ENCODE measurements around the gene MAMLD1.
"Not testable (repeated sequence)": the region's sequence is repeated elsewhere in the genome, so short reads cannot be mapped to it uniquely, and the experiment has no call there.

The MAMLD1 gene

GRCh38 chrX:150339736-150340135, 23.4 kb upstream of the MAMLD1 start:
- Histone ChIP-seq H3K27me3 (ENCODE audit: insufficient read depth, low read depth, severe bottlenecking) (peaks cover 73% of the 10 kb centered on the region), H3K27ac (no peak overlapping the region), H3K9me3 (ENCODE audit: severe bottlenecking) (peaks cover 11% of the 10 kb centered on the region), H3K36me3 (no peaks in the 10 kb centered on the region), H3K4me3 (ENCODE audit: low read depth, low read length) (no peak overlapping the region)
- TF ChIP-seq CTCF (IDR thresholded peaks at IDR 0.05; ENCODE audit: low read depth, low read length) = no peak
- no peak for DNase-seq

DNA sequence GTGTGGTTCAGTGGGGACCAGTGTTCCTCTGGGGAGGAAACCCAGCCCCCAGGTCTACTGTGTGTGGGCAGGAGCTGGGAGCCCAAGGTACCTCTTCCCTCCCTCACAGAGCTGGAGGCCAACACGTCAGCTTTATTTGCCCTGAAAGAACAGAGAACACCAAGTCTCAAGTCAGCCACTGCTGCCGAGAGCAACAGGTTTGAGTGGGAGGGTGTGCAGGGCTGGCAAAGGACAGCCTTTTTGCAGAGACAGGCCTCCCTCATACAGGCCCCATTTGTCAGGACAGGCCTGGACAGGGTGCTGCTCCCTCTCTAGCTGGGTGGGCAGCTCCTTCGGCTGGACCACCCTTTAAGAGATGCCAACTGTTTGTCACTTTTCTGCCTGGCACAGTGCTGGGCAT, 22.8 kb upstream of the MAMLD1 start:
- not testable (repeated sequence) for H3K4me3 ChIP-seq (ENCODE audit: low read depth, low read length); H3K27ac ChIP-seq; H3K9me3 ChIP-seq (ENCODE audit: severe bottlenecking); DNase-seq; H3K36me3 ChIP-seq
- H3K27me3 ChIP-seq (ENCODE audit: insufficient read depth, low read depth, severe bottlenecking) = peaks cover 74% of the 10 kb centered on the region

DNA sequence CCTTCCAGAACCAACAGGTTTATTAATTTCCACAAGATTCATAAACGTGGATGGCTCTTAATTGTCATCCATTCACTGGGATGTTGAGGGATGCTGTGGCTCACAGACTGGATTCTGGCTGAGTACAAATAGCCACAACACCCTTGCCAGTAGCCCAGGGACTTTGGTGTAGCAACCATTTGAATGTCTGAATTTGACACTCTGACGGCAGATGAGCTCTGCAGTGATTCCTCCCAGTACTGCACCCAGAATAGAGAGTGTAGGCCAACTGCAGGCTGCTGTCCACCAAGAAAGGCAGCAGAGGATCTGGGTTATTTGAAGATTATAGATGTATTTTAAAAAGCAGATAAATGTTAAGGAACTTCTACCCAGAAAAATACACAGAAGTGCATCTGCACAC, 15.6 kb upstream of the MAMLD1 start:
- Histone ChIP-seq H3K36me3 (no peaks in the 10 kb centered on the region), H3K27me3 (ENCODE audit: insufficient read depth, low read depth, severe bottlenecking) (peaks cover 95% of the 10 kb centered on the region), H3K27ac (no peak overlapping the region), H3K9me3 (ENCODE audit: severe bottlenecking) (no peaks in the 10 kb centered on the region), H3K4me3 (ENCODE audit: low read depth, low read length) (no peak overlapping the region)
- DNase-seq = no peak
- no peak for TF ChIP-seq CTCF (IDR thresholded peaks at IDR 0.05; ENCODE audit: low read depth, low read length)

DNA sequence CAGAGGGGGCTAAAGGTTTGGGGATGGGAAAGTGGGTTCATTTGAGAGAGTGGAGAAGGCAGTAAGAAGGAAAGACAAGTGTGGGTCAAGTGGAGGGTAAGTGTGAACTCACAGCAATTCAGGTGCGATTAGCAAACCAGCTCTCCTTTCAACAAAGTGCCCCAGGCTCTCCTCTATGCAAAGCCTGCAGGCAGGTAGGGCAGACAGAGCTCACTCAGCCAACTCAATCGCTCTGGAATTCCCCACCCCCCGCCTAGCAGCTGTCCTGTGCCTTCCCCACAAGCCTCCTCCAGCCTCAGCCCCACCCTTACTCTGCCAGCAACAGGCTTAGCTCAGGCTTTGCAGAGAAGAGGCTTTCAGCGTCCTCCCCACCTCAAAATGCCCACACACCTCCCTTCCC, 14.8 kb upstream of the MAMLD1 start:
- Histone ChIP-seq H3K9me3 (ENCODE audit: severe bottlenecking) (no peaks in the 10 kb centered on the region), H3K27me3 (ENCODE audit: insufficient read depth, low read depth, severe bottlenecking) (peaks cover 95% of the 10 kb centered on the region), H3K4me3 (ENCODE audit: low read depth, low read length) (no peak overlapping the region), H3K27ac (no peak overlapping the region), H3K36me3 (no peaks in the 10 kb centered on the region)
- no peak for TF ChIP-seq CTCF (IDR thresholded peaks at IDR 0.05; ENCODE audit: low read depth, low read length)
- DNase-seq = peak; percentile 67

DNA sequence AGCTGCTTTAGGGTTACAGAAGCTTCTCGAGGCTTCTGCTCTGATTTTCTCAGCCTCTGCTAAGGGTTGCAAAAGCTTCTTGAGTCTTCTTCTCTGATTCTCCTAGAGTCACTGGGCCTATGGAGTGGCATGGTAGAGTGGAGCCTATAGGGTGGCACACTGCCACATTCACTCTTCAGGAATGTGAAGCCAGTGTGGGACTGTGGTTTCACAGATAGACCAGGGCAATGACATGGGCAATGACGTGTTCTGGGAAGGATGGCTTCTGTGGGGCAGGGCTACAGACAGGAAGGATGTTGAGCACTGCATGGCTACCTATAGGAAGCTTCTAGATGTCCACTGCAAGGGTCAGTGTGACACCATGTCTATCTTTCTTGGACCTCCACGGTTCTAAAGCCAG, 11.0 kb upstream of the MAMLD1 start:
- peaks cover 91% of the 10 kb centered on the region for H3K27me3 ChIP-seq (ENCODE audit: insufficient read depth, low read depth, severe bottlenecking)

DNA sequence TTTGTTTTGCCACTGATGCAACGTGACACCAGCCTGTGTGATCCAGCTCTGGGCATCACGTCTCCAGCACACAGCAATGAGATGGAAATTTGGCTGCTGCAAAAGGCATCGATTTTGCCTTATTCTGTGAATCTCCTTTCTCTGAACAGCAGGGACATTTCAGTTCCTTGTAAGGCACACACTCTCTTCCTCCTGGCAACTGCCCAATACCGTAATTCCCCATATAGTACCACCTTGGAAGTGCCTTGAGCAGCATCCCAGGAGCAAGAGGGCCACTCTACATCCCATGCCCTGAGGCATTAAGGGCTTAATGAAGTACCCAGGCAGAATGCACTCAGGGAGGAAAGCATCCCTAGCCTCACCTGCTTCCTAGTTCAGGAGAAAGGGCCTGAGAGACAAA, 10.5 kb upstream of the MAMLD1 start:
- Histone ChIP-seq H3K36me3 (no peaks in the 10 kb centered on the region), H3K27ac (no peak overlapping the region), H3K9me3 (ENCODE audit: severe bottlenecking) (no peaks in the 10 kb centered on the region), H3K4me3 (ENCODE audit: low read depth, low read length) (no peak overlapping the region), H3K27me3 (ENCODE audit: insufficient read depth, low read depth, severe bottlenecking) (peaks cover 91% of the 10 kb centered on the region)
- DNase-seq = no peak
- no peak for TF ChIP-seq CTCF (IDR thresholded peaks at IDR 0.05; ENCODE audit: low read depth, low read length)

More for the DNA sequence above, 11.0 kb upstream of the MAMLD1 start:
- Histone ChIP-seq H3K27ac (no peak overlapping the region), H3K9me3 (ENCODE audit: severe bottlenecking) (no peaks in the 10 kb centered on the region), H3K36me3 (no peaks in the 10 kb centered on the region), H3K4me3 (ENCODE audit: low read depth, low read length) (no peak overlapping the region)
- no peak for DNase-seq
- no peak for TF ChIP-seq CTCF (IDR thresholded peaks at IDR 0.05; ENCODE audit: low read depth, low read length)
